ENCODE measurements around the gene MYEOV.

Gene MYEOV

DNA sequence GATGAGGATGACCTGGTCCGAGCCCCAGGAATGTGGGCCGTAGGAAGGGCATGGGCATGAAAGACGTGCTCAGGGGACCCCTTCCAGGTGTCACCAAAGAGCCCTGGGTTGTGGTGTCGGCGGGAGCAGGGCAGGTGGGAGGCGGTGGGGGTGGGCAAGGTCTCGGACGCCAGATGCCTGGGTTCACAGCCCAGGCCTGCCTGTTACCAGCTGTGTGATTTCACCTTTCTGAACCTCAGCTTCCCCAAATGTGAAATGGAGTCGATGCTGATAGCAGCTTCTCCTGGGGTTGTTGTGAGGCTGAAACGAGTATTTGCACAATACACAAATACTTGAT lies 42.9 kb upstream of the MYEOV start:
- TF ChIP-seq, protein P1, sequence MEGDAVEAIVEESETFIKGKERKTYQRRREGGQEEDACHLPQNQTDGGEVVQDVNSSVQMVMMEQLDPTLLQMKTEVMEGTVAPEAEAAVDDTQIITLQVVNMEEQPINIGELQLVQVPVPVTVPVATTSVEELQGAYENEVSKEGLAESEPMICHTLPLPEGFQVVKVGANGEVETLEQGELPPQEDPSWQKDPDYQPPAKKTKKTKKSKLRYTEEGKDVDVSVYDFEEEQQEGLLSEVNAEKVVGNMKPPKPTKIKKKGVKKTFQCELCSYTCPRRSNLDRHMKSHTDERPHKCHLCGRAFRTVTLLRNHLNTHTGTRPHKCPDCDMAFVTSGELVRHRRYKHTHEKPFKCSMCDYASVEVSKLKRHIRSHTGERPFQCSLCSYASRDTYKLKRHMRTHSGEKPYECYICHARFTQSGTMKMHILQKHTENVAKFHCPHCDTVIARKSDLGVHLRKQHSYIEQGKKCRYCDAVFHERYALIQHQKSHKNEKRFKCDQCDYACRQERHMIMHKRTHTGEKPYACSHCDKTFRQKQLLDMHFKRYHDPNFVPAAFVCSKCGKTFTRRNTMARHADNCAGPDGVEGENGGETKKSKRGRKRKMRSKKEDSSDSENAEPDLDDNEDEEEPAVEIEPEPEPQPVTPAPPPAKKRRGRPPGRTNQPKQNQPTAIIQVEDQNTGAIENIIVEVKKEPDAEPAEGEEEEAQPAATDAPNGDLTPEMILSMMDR (IDR thresholded peaks at IDR 0.05; ENCODE audit: borderline replicate concordance, insufficient read depth, low read depth, low read length): no peak
- no peak overlapping the region for H3K4me3 ChIP-seq (ENCODE audit: low read depth, low read length)

DNA sequence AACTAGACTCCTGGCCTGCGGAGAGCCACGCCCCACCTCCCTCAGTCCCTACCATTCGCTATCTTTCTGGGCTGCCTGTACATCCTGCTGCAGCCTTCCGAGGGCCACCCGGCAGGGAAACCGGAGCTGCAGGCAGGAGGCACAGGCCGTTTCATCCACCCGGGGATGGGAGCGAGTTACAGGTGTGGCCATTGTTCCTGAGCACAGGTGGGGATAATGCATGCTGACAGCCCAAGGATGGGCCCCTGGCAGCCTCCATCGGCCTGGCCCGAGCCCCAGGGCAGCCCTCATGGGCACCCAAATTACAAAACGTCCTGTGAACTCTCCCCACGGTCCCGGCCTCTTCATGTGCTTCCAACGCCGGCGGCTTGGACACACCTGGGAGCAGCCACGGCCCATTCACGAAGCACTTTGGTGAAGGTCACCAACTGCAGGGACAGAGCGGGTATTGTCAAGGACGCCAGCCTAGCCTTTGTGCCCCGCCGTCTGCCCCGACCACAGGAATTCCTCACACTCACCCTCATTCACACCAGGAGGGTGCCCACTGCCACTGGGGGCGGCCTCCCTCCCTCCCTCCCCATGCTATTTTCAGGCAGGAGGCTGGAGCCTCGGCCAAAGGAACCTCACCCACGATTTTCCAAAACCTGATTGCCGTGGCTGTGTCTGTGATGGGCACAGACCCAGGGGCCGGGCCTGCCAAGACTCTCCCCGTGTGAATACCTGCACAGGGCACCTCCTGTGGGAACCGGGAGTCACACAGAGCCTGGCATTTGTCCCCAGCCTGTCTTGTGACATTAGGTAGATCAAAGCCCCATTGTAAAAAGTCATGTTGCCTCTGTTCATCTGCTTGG lies 42.1 kb upstream of the MYEOV start:
- H3K4me3 ChIP-seq (ENCODE audit: low read depth, low read length): no peak overlapping the region
- TF ChIP-seq, protein P1 (IDR thresholded peaks at IDR 0.05; ENCODE audit: borderline replicate concordance, insufficient read depth, low read depth, low read length): no peak

DNA sequence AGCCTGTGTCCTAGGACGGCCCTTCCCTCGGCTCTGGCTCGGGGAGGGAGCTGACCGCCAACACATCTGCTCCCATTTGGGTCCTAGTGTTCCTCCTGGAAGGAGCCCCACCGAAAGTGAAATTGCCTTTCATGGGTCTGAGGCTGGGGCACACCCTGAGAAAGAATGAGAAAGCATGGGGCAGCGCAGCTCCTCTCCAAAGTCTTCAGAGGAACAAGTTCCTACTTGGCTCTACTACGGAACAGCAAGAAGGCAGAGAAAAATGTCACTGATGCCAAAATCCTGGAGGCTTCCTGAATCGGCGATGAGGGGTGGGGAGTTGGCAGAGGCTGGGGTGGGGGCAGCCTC lies 41.5 kb upstream of the MYEOV start:
- no peak overlapping the region for H3K4me3 ChIP-seq (ENCODE audit: low read depth, low read length)
- TF ChIP-seq, protein P1 (IDR thresholded peaks at IDR 0.05; ENCODE audit: borderline replicate concordance, insufficient read depth, low read depth, low read length): no peak

DNA sequence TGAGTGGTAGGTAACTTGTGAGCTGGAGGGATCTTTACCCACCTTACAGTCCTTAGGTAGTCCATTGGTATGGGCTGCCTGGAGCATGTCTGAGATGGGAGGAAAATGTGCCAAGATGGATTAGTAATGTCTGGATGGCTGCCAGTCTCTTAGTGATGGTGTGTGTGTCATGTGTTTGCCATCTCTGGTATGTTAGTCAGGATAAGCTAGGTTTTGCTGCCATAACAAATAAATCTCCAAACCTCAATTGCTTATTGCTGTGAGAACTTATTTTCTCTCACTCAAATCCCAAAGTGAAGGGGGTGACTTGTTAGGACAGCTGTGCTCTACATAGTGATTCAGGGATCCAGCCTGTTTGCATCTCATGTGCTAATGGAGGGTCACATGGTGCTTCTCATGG lies 40.9 kb upstream of the MYEOV start:
- TF ChIP-seq, protein P1 (IDR thresholded peaks at IDR 0.05; ENCODE audit: borderline replicate concordance, insufficient read depth, low read depth, low read length): no peak
- H3K4me3 ChIP-seq (ENCODE audit: low read depth, low read length): no peak overlapping the region

DNA sequence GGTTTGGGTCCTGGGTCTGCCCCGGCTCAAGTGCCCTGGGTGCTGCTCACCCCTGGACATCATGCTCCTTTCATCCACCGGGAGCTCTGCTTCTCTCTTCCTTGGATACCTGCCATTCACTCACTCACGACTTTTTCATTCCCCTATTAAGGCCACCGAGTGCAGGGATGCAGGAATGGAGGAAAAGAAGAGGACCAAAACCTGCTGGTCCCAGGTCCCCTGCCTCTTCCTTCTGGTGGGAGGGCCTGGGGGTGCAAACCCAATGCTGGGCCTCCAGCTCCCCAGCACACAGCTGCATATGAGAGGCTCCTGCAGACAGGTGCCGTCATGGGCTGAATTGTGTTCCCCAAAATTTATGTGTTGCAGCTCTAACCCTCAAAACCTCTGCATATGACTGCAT lies 36.8 kb upstream of the MYEOV start:
- H3K4me3 ChIP-seq (ENCODE audit: low read depth, low read length): no peak overlapping the region
- TF ChIP-seq, protein P1 (IDR thresholded peaks at IDR 0.05; ENCODE audit: borderline replicate concordance, insufficient read depth, low read depth, low read length): no peak

DNA sequence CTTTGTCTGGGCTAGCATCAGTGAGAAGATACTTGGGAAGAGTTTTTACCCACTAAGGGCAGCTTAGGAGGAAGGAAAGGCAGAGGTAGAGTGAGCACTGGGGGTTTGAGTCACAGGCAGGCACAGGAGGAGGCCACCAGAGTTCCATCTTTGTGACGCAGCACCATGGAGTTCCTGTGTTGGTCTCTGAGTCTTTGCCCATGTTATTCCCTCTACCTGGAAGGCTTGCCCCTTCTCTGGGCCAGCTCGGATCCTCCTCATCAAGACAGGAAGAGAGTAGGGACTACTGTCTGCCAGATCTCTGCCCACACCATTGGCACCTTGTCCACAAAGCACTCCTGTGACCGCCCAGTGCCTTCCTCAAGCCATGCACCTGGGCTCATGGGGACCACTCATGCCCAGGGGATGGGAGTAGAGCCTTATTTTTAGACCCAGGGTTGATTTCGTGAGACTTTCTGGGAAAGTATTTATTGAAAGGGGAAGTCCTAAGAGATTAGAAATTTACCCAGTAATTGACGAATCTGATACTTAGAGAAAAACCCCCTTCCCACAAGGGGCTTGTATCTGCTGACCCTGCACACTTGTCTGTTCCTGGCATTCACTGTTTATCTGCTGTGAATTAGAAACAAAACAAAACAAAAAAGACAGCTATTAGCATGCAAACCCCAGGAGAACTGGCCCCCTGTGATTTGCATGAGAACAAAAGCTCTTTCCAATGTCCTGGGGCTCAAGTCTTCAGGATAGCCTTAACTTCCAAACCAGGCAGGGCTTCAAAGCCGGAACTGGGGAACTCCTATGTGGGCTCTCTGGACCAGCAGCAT lies 35.9 kb upstream of the MYEOV start:
- no peak overlapping the region for H3K4me3 ChIP-seq (ENCODE audit: low read depth, low read length)
- TF ChIP-seq, protein P1 (IDR thresholded peaks at IDR 0.05; ENCODE audit: borderline replicate concordance, insufficient read depth, low read depth, low read length): no peak

DNA sequence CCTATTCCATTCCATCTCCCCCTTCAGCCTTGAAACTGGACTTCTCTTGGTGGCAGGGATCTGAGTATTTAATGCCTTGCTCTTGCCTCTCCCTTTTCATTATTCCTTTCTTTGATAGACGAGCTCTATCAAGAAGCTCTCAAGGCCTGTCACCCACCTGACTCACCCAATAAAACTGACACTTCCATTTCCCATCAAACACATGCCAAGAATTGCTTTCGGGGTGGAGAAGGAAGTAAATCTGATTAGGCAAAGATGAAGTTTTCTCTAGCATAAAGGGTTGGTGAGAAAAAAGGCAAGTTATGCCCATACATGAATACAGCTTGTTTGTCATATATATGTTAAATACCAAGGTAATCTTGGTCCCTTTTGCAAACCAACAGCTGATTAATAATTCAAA lies 34.9 kb upstream of the MYEOV start:
- TF ChIP-seq, protein P1 (IDR thresholded peaks at IDR 0.05; ENCODE audit: borderline replicate concordance, insufficient read depth, low read depth, low read length): no peak
- no peak overlapping the region for H3K4me3 ChIP-seq (ENCODE audit: low read depth, low read length)

All from GM12875 (cell line).